ENCODE measurements around the gene EHMT2.
"Not testable (repeated sequence)": the region's sequence is repeated elsewhere in the genome, so short reads cannot be mapped to it uniquely, and the experiment has no call there.

Gene EHMT2

GRCh38 chr6:31915756-31916155, 18.3 kb upstream of the EHMT2 start:
- TF ChIP-seq, protein P1, sequence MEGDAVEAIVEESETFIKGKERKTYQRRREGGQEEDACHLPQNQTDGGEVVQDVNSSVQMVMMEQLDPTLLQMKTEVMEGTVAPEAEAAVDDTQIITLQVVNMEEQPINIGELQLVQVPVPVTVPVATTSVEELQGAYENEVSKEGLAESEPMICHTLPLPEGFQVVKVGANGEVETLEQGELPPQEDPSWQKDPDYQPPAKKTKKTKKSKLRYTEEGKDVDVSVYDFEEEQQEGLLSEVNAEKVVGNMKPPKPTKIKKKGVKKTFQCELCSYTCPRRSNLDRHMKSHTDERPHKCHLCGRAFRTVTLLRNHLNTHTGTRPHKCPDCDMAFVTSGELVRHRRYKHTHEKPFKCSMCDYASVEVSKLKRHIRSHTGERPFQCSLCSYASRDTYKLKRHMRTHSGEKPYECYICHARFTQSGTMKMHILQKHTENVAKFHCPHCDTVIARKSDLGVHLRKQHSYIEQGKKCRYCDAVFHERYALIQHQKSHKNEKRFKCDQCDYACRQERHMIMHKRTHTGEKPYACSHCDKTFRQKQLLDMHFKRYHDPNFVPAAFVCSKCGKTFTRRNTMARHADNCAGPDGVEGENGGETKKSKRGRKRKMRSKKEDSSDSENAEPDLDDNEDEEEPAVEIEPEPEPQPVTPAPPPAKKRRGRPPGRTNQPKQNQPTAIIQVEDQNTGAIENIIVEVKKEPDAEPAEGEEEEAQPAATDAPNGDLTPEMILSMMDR (conservative IDR thresholded peaks at IDR 0.05; ENCODE audit: low read depth, low read length): no peak

DNA sequence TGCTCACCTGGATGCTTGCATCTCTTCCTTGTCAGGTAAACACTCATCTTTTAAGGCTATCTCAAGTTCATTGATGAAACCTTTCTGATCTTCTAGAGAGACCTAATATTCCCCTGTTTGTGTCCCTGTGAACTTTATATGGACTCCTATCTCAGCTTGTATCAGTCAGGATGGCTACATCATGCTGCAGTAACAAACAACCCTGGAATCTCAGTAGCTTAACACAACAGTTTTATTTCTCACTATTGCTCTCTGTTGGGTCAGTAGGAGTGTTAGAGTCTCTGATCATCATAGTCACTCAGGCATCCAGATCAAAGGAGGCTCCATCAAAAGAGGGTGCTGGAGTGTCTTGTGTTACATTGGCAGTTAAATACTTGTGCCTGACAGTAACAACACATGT, 17.9 kb upstream of the EHMT2 start:
- DNase-seq (ENCODE audit: low read depth): no peak
- no peak overlapping the region for H3K4me3 ChIP-seq (ENCODE audit: low read depth, low read length)
- TF ChIP-seq, protein P1 (conservative IDR thresholded peaks at IDR 0.05; ENCODE audit: low read depth, low read length): no peak

More at GRCh38 chr6:31915756-31916155, 18.3 kb upstream of the EHMT2 start:
- H3K4me3 ChIP-seq (ENCODE audit: low read depth, low read length): no peak overlapping the region
- DNase-seq (ENCODE audit: low read depth): no peak

DNA sequence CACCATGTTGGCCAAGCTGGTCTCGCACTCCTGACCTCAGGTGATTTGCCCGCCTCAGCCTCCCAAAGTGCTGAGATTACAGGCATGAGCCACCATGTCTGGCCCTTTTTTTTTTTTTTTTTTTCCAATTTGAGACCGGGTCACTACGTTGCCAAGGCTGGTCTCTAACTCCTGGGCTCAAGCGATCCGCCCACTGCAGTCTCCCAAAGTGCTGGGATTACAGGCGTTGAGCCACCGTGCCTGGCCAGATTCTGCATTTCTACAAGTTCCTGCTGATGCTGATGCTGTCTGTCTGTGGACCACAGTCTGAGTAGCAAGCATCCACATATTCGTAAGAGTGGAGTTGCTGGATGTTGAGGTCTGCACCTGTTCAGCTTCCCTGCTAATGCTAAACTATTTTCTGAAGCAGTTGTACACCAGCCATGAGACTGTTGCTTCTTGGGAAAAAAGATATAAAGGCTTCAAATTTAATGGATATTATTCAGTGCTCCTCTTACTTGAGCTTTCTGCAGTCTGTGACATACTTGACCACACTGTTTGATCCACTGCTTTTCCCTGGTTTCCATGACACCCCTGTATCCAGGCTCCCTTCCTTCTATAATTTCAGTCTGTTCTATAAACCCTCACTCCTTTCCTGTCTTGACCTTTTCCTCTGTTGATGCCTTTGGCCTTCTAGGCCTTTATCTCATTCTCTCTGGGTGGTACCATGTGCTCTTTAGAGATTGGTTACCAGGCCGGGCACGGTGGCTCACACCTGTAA, 14.5 kb upstream of the EHMT2 start:
- H3K4me3 ChIP-seq (ENCODE audit: low read depth, low read length): no peak overlapping the region
- TF ChIP-seq, protein P1 (conservative IDR thresholded peaks at IDR 0.05; ENCODE audit: low read depth, low read length): no peak
- no peak for DNase-seq (ENCODE audit: low read depth)

DNA sequence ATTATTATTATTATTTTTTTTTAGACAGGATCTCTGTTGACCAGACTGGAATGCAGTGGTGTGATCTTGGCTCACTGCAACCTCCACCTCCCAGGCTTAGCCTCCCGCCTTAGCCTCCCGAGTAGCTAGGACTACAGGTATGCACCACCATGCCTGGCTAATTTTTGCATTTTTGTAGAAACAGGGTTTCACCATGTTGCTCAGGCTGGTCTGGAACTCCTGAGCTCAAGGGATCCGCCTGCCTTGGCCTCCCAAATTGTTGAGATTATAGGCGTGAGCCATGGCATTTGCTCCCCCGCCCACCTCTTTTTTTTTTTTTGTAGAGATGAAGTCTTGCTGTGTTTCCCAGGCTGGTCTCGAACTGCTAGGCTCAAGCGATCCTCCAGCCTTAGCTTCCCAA, 11.8 kb upstream of the EHMT2 start:
- not testable (repeated sequence) for H3K4me3 ChIP-seq (ENCODE audit: low read depth, low read length); DNase-seq (ENCODE audit: low read depth)

DNA sequence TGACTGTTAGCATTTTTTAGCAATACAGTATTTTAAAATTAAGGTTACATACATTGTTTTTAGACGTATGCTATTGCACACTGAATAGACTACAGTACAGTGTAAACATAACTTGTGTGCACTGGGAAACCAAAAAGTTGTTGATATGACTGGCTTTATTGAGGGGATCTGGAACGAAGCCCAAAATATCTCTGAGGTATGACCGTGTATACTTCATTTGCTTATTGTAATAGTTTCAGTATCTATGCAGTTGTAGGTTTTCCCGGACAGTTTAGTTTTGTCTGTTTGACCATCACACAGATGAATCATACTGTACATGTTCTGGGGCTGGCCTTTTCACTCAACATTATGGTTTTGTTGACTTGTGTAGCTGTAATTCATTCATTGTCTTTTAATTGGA, 11.3 kb upstream of the EHMT2 start:
- peak; percentile 79 for DNase-seq (ENCODE audit: low read depth)
- no peak overlapping the region for H3K4me3 ChIP-seq (ENCODE audit: low read depth, low read length)
- TF ChIP-seq, protein P1 (conservative IDR thresholded peaks at IDR 0.05; ENCODE audit: low read depth, low read length): no peak

DNA sequence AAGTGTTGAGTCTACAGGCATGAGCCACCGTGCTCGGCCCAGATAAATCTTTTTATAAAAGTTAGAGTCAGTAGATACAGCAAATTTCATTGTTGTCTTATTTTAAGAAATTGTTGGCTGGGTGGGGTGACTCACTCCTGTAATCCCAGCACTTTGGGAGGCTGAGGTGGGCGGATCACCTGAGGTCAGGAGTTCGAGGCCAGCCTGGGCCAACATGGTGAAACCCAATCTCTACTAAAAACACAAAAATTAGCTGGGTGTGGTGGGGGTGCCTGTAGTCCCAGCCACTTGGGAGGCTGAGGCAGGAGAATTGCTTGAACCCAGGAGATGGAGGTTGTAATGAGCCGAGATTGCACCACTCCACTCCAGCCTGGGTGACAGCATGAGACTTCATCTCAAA, 10.8 kb upstream of the EHMT2 start:
- H3K4me3 ChIP-seq (ENCODE audit: low read depth, low read length); DNase-seq (ENCODE audit: low read depth): not testable (repeated sequence)

DNA sequence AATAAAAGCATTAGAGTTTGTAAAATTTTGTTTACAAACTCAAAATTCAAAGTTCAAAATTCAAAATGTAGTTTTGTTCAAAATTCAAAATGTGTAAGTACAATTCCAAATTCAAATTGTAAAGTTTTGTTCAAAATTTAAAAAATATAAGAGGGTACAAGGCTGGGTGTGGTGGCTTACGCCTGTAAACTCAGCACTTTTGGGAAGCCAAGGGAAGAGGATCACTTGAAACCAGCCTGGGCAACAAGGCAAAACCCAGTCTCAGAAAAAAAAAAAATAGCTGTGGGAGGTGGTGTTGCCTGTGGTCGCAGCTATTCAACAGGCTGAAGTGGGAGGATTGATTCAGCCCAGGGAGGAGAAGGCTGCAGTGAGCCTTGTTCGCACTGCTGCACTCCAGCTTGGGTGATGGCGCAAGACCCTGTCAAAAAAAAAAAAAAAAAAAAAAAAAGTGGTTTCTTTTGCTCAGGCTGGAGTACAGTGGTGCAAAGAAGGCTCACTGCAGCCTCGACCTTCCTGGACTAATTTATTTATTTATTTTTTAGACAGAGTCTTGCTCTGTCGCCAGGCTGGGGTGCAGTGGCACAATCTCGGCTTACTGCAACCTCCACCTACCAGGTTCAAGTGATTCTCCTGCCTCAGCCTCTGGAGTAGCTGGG, 9.8 kb upstream of the EHMT2 start:
- H3K4me3 ChIP-seq (ENCODE audit: low read depth, low read length): no peak overlapping the region
- peak; percentile 94 for DNase-seq (ENCODE audit: low read depth)
- TF ChIP-seq, protein P1 (conservative IDR thresholded peaks at IDR 0.05; ENCODE audit: low read depth, low read length): no peak

- DNase-seq (ENCODE audit: low read depth); H3K4me3 ChIP-seq (ENCODE audit: low read depth, low read length): not testable (repeated sequence)
Observed at GRCh38 chr6:31906727-31907126, 9.2 kb upstream of the EHMT2 start.
